Common myeloid progenitor, CD34-positive (primary cell): ENCODE data around the gene OCRL.
A peak's percentile ranks its signal among the peaks of the same experiment; 100 is the strongest.

ENCODE experiments used
- CTCF ChIA-PET: fragments of 350-600 bp; sonication (Branson Sonifier 250); formaldehyde crosslinking; loops from one replicate; lab custom pipeline; 2021; ENCODE audit warnings: antibody characterized with exemption; lab: Charles Lee
- POLR2A ChIA-PET: fragments of 350-600 bp; sonication (Branson Sonifier 250); formaldehyde crosslinking; loops from one replicate; lab custom pipeline; 2021; ENCODE audit warnings: antibody characterized with exemption; lab: Charles Lee
- DNase-seq, 3 donors: peaks; one replicate each; pipeline versions ENCODE4 v3.0.0 to v3.0.0-alpha.2; 2013
- H3K27ac ChIP-seq, 2 experiments: 1 replicate in 1 of 2; 2 replicates in 1 of 2; pipeline ENCODE4 v1.7.0; 2013; ENCODE audit warnings: inconsistent platforms in 2 of 2, low read length in 2 of 2, mild to moderate bottlenecking in 2 of 2, low read depth in 1 of 2, moderate library complexity in 1 of 2; ENCODE audit not compliant: severe bottlenecking in 2 of 2, insufficient read depth in 1 of 2, poor library complexity in 1 of 2
- H3K27me3 ChIP-seq, 5 experiments: replicated peaks in 2 of 5; 1 replicate in 3 of 5; 2 replicates in 2 of 5; pipeline versions ENCODE4 v1.6.1 to v1.7.0; 2013; ENCODE audit warnings: low read length in 4 of 5, mild to moderate bottlenecking in 2 of 5, moderate library complexity in 2 of 5, inconsistent platforms in 1 of 5; ENCODE audit not compliant: insufficient read depth in 5 of 5, control insufficient read depth in 4 of 5
- H3K36me3 ChIP-seq, 4 experiments: 1 replicate in 2 of 4; 2 replicates in 2 of 4; pipeline versions ENCODE4 v1.6.1 to v1.7.0; 2013; ENCODE audit warnings: low read length in 3 of 4, control low read depth in 1 of 4, mild to moderate bottlenecking in 1 of 4; ENCODE audit not compliant: control insufficient read depth in 4 of 4, insufficient read depth in 4 of 4
- H3K4me1 ChIP-seq, 4 experiments: 1 replicate in 3 of 4; 2 replicates in 1 of 4; pipeline versions ENCODE4 v1.6.1 to v1.7.1; 2013; ENCODE audit warnings: low read length in 3 of 4, mild to moderate bottlenecking in 3 of 4, control low read depth in 1 of 4, inconsistent platforms in 1 of 4, moderate library complexity in 1 of 4; ENCODE audit not compliant: control insufficient read depth in 4 of 4, insufficient read depth in 4 of 4; ENCODE audit errors: control extremely low read depth in 1 of 4
- H3K4me3 ChIP-seq, 7 experiments: 1 replicate in 4 of 7; 2 replicates in 3 of 7; pipeline versions ENCODE4 v1.5.1 to v1.7.0; 2013; ENCODE audit warnings: mild to moderate bottlenecking in 7 of 7, low read length in 6 of 7, moderate library complexity in 6 of 7, inconsistent platforms in 2 of 7, low read depth in 2 of 7, control low read depth in 1 of 7; ENCODE audit not compliant: insufficient read depth in 4 of 7, control insufficient read depth in 1 of 7; ENCODE audit errors: extremely low read depth in 1 of 7
- H3K9me3 ChIP-seq, 5 experiments: 1 replicate in 4 of 5; 2 replicates in 1 of 5; pipeline versions ENCODE4 v1.6.1 to v1.7.1; 2013; ENCODE audit warnings: low read length in 4 of 5, mild to moderate bottlenecking in 2 of 5, inconsistent platforms in 1 of 5, low read depth in 1 of 5, moderate library complexity in 1 of 5; ENCODE audit not compliant: control insufficient read depth in 4 of 5, insufficient read depth in 2 of 5; ENCODE audit errors: control extremely low read depth in 1 of 5
- WGBS: methylation state at CpG from one replicate; pipeline ENCODE4 v1.1.5; 2013; ENCODE audit not compliant: insufficient coverage; 5-methylcytosine and 5-hydroxymethylcytosine counted together

Gene OCRL

DNA sequence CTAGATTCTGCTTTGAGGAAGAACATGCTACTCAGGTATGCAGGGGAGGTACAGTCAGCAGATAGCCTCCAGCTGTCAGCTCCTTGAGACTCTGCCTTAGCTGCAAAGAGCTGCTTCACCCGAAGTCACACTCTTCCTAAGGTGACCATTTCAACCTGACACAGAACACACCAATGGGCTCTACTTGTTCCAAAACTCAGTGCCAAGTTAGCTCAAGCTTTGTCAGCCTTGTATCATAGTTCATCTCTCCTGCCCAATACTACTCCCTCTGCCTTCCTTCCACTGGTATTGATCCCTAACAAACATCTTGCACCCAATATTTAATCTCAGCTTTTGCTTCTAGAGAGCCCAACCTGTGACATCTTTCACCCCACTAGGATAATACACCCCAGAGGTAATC, 8.9 kb upstream of the OCRL start:
- 69% methylated on average over 1 of the region's 1 CpG for WGBS
- Histone ChIP-seq H3K9me3 (no peaks in the 10 kb centered on the region), H3K27me3 (no peaks in the 10 kb centered on the region), H3K4me3 (no peak overlapping the region), H3K27ac (no peak overlapping the region), H3K4me1 (peaks cover 0 to 2% (median 0%) of the 10 kb centered on the region in 4 experiments), H3K36me3 (no peaks in the 10 kb centered on the region)
- POLR2A ChIA-PET = no interaction called here
- CTCF ChIA-PET = no interaction called here
- DNase-seq = no peak

DNA sequence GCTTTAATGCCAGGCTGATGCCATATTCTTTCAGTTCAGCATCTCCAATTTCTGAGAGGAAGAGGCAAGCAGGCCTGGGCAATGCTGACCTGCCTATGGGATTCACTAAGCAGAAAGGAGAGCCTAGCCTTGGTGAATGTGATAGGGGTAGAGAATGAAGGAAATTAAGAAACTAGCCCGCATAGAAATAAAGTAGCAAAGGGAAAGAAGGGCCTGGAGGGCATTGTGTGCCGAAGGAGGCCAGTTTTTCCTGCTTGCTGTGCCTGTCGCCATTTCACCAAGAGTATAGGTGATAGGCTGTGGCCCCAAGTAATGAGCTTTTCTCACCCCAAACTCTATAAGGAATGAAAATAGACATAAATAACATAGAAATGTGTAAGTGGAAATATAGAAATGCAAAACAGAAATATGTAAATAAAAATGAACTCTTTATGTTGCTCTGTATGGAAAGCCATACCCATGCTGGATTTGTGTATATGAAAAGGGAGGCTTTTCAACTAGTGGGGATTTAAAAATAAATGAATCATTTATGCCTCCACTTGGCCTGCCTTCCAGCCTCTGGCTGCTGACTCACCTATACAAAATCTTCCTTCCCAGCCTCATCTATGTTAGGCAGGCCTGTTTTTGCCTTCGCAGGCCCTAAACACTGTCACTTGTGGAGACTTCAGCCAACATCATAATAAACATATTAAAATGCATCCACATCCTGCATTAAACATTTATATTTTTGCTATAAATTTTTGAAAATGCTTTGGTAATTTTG, 5.1 kb upstream of the OCRL start:
- no peaks in the 10 kb centered on the region for H3K27me3 ChIP-seq
- H3K36me3 ChIP-seq = no peaks in the 10 kb centered on the region
- no peak overlapping the region for H3K4me3 ChIP-seq
- H3K4me1 ChIP-seq = no peaks in the 10 kb centered on the region
- no peak overlapping the region for H3K27ac ChIP-seq
- ChIA-PET CTCF (interaction anchor here (1.1 kb wide), 1 partner anchor 11 kb away, joined by 4 read pairs; no protein-coding TSS in a partner anchor), POLR2A (no interaction called here)
- H3K9me3 ChIP-seq = no peaks in the 10 kb centered on the region
- 100% methylated on average over 1 of the region's 4 CpGs for WGBS
- no peak for DNase-seq

DNA sequence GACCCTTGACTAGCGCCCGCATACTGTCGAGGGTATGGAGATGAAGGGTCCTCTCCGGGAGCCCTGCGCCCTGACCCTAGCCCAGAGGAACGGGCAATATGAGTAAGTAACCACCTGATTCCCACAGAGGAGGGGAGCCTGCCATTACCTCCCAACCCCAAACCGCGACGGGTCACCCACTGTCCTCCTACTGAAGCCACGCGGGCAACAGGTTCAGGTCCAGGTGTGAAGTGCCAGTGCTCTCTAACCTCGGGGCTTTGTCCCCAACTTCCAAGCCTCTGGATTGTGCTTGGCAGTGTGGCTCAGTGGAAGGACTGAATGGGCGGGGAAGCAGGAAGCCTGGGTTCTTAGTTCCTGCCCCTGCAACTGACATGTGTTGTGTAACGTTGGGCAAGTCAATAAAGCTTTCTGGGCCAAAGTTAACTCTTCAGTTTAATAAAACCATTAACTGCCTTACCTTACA, 694 bp downstream of the OCRL start:
- H3K27me3 ChIP-seq = peaks cover 0 to 2% (median 0%) of the 10 kb centered on the region in 5 experiments
- H3K27ac ChIP-seq = no peak overlapping the region
- CTCF ChIA-PET = interaction anchor here (1.2 kb wide), 1 partner anchor 9 kb away, joined by 6 read pairs; no protein-coding TSS in a partner anchor
- 27% methylated on average over 5 of the region's 14 CpGs for WGBS
- DNase-seq = peak in 2 of 3 donors; percentile 23 to 50
- peaks cover 0 to 2% (median 0%) of the 10 kb centered on the region in 4 experiments for H3K36me3 ChIP-seq
- H3K4me1 ChIP-seq = peaks cover 0 to 9% (median under 1%) of the 10 kb centered on the region in 4 experiments
- no peaks in the 10 kb centered on the region for H3K9me3 ChIP-seq
- peak overlapping the region in 6 of 7 experiments; percentile 59 to 86 (median 68) for H3K4me3 ChIP-seq
- POLR2A ChIA-PET = interaction anchor here (0.6 kb wide), 1 partner anchor 13 kb away, joined by 3 read pairs; no protein-coding TSS in a partner anchor

DNA sequence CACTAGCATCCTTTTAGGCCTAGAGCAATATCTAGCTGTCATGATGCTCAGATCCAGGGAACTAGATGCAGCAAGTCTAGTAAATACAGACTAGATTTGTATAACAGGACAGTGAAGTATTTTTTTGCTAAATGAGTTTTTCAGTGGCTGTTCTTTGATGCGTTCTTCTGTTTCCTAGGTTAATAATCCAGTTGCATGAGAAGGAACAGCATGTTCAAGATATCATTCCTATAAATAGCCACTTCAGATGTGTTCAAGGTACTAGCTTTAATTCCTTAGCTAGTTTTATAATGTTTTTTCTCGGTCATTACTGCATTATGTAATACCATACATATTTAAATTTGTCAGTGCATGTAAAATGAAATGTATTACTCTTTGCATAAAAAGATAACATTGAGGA, 4.7 kb downstream of the OCRL start:
- no peak overlapping the region for H3K27ac ChIP-seq
- H3K4me3 ChIP-seq = no peak overlapping the region
- peaks cover 0 to 13% (median 5%) of the 10 kb centered on the region in 4 experiments for H3K36me3 ChIP-seq
- ChIA-PET CTCF (no interaction called here), POLR2A (no interaction called here)
- no CpG with 5 or more reads among the region's 2 CpGs for WGBS
- peaks cover 0 to 9% (median under 1%) of the 10 kb centered on the region in 4 experiments for H3K4me1 ChIP-seq
- peaks cover 0 to 2% (median 0%) of the 10 kb centered on the region in 5 experiments for H3K27me3 ChIP-seq
- DNase-seq = no peak
- no peaks in the 10 kb centered on the region for H3K9me3 ChIP-seq

DNA sequence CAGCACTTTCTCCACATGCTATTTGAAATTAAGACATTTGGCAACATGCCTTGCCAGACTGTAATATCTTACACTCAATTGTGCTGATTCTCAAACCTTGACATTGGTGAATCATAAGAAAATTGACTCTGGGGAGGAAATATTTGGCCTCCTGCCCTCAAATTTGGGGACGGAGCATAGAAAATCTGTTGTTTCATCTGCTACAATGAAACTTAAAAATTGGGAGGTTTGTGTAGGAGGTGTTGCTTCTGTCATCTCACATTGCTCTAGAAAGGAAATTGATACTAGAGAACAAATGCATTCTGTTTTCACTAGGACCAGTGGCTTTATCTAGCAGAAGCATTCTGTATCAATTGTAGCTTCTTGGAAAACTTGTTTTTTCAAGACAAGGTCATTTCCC, 5.3 kb downstream of the OCRL start:
- CTCF ChIA-PET = interaction anchor here (1.5 to 1.9 kb wide), 2 partner anchors 11 to 12 kb away, joined by 4 read pairs; no protein-coding TSS in a partner anchor
- Histone ChIP-seq H3K4me3 (no peak overlapping the region), H3K9me3 (no peaks in the 10 kb centered on the region), H3K27ac (no peak overlapping the region), H3K27me3 (peaks cover 0 to 2% (median 0%) of the 10 kb centered on the region in 5 experiments), H3K4me1 (peaks cover 0 to 9% (median under 1%) of the 10 kb centered on the region in 4 experiments), H3K36me3 (peaks cover 0 to 13% (median 5%) of the 10 kb centered on the region in 4 experiments)
- POLR2A ChIA-PET = no interaction called here
- WGBS = 100% methylated on average over 1 of the region's 1 CpG
- no peak for DNase-seq

DNA sequence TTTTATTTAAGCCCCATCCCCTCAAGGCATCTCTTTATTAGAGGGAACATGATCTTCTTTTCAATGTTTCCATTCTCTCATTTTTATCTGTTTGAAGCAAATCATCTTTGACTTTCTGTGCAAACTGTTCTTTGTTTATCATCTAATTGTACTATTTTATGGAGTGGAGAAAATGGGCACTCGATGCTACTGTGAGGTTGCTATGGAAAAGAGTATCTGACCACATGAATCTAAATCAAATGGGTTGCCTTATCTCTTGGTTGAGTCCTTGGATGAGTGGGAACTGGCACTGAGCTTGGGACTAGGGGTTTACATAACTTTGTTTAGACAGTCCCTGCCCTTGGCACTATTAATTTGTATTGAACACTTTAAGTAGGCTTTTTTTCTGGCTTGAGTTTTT, 9.1 kb downstream of the OCRL start:
- POLR2A ChIA-PET = no interaction called here
- WGBS = 80% methylated on average over 1 of the region's 1 CpG
- no peak for DNase-seq
- CTCF ChIA-PET = interaction anchor here (1.4 kb wide), 1 partner anchor 8 kb away, joined by 6 read pairs; no protein-coding TSS in a partner anchor
- Histone ChIP-seq H3K27me3 (no peaks in the 10 kb centered on the region), H3K36me3 (peaks cover 0 to 16% (median 5%) of the 10 kb centered on the region in 4 experiments), H3K27ac (no peak overlapping the region), H3K9me3 (no peaks in the 10 kb centered on the region), H3K4me3 (no peak overlapping the region), H3K4me1 (peaks cover 0 to 8% (median 5%) of the 10 kb centered on the region in 4 experiments)
